CD14-positive monocyte (primary cell): Measurements from ENCODE around the gene NASP. TPM values are rescaled to one million over a fixed set of nuclear protein-coding genes. Genes with fewer than 3 reads are reported as not detected.

ENCODE experiments used
- DNase-seq, 3 donors: peaks; one replicate each; pipeline ENCODE4 v3.0.0-alpha.2; 2011 to 2022
- H2AFZ ChIP-seq: 2 replicates; pipeline ENCODE4 v1.6.0; 2012; ENCODE audit warnings: mild to moderate bottlenecking, low read depth, low read length, inconsistent platforms; ENCODE audit not compliant: insufficient read depth, poor library complexity, severe bottlenecking
- H3K27ac ChIP-seq, 2 donors: 1 replicate in 1 of 2; 2 replicates in 1 of 2; pipeline ENCODE4 v1.5.1; 2012 to 2013; ENCODE audit warnings: low read length in 2 of 2, control low read depth in 1 of 2, inconsistent platforms in 1 of 2, low read depth in 1 of 2, mild to moderate bottlenecking in 1 of 2
- H3K27me3 ChIP-seq, 2 donors: one replicate each; pipeline versions ENCODE4 v1.6.0 to v1.6.1; 2011 to 2013; ENCODE audit warnings: low read length in 2 of 2; ENCODE audit not compliant: control insufficient read depth in 2 of 2, insufficient read depth in 2 of 2
- H3K36me3 ChIP-seq, 2 donors: replicated peaks in 1 of 2; 1 replicate in 1 of 2; 2 replicates in 1 of 2; pipeline versions ENCODE4 v1.5.1 to v1.6.1; 2012 to 2013; ENCODE audit warnings: low read length in 2 of 2, control low read depth in 1 of 2, inconsistent platforms in 1 of 2, mild to moderate bottlenecking in 1 of 2; ENCODE audit not compliant: insufficient read depth in 2 of 2, control insufficient read depth in 1 of 2
- H3K4me1 ChIP-seq, 2 donors: 1 replicate in 1 of 2; 2 replicates in 1 of 2; pipeline versions ENCODE4 v1.5.1 to v1.6.1; 2012 to 2013; ENCODE audit warnings: low read length in 2 of 2, control low read depth in 1 of 2, inconsistent platforms in 1 of 2, mild to moderate bottlenecking in 1 of 2, moderate library complexity in 1 of 2; ENCODE audit not compliant: insufficient read depth in 2 of 2, control insufficient read depth in 1 of 2
- H3K4me2 ChIP-seq: replicated peaks from 2 replicates; pipeline ENCODE3; 2012; ENCODE audit warnings: low read length, moderate library complexity, mild to moderate bottlenecking; ENCODE audit not compliant: poor library complexity, severe bottlenecking; ENCODE audit errors: extremely low read depth
- H3K4me3 ChIP-seq, 3 experiments: fragments of 200-600 bp in 1 of 3; sonication (generic) in 1 of 3; replicated peaks in 1 of 3; 1 replicate in 2 of 3; 2 replicates in 1 of 3; pipeline ENCODE4 v1.5.1; 2011 to 2013; ENCODE audit warnings: low read length in 3 of 3, mild to moderate bottlenecking in 3 of 3, control low read depth in 2 of 3, low read depth in 2 of 3, inconsistent platforms in 1 of 3, moderate library complexity in 1 of 3
- H3K79me2 ChIP-seq: 2 replicates; pipeline ENCODE4 v1.6.0; 2012; ENCODE audit warnings: mild to moderate bottlenecking, control low read depth, inconsistent platforms, low read length, moderate library complexity; ENCODE audit not compliant: insufficient read depth
- H3K9ac ChIP-seq: 2 replicates; pipeline ENCODE4 v1.6.0; 2017; ENCODE audit warnings: low read length, mild to moderate bottlenecking; ENCODE audit not compliant: insufficient read depth, poor library complexity, severe bottlenecking
- H3K9me3 ChIP-seq, 2 donors: replicated peaks in 1 of 2; 1 replicate in 1 of 2; 2 replicates in 1 of 2; pipeline versions ENCODE4 v1.5.1 to v1.6.1; 2012 to 2013; ENCODE audit warnings: low read length in 2 of 2, control low read depth in 1 of 2; ENCODE audit not compliant: control insufficient read depth in 1 of 2, insufficient read depth in 1 of 2
- H4K20me1 ChIP-seq: 2 replicates; pipeline ENCODE4 v1.6.0; 2012; ENCODE audit warnings: mild to moderate bottlenecking, low read length, control low read depth, moderate library complexity; ENCODE audit not compliant: insufficient read depth
- H3K27ac Mint-ChIP-seq, 7 donors: one replicate each; pipeline ENCODE4 v1.8.0; 2020; ENCODE audit warnings: mild to moderate bottlenecking in 7 of 7, mixed read lengths in 7 of 7, moderate library complexity in 6 of 7, inconsistent platforms in 2 of 7
- H3K27me3 Mint-ChIP-seq, 3 donors: one replicate each; pipeline ENCODE4 v1.8.0; 2021 to 2022; ENCODE audit warnings: low read depth in 3 of 3, mild to moderate bottlenecking in 3 of 3, mixed read lengths in 3 of 3, moderate library complexity in 3 of 3, inconsistent platforms in 1 of 3
- H3K36me3 Mint-ChIP-seq, 2 donors: one replicate each; pipeline ENCODE4 v1.8.0; 2020; ENCODE audit warnings: mixed read lengths in 2 of 2, inconsistent platforms in 1 of 2, mild to moderate bottlenecking in 1 of 2
- H3K4me1 Mint-ChIP-seq: one replicate; pipeline ENCODE4 v1.8.0; 2020; ENCODE audit warnings: mild to moderate bottlenecking, mixed read lengths
- H3K4me3 Mint-ChIP-seq, 2 donors: one replicate each; pipeline ENCODE4 v1.8.0; 2020; ENCODE audit warnings: mild to moderate bottlenecking in 2 of 2, mixed read lengths in 2 of 2, moderate library complexity in 1 of 2
- H3K9me3 Mint-ChIP-seq, 7 donors: one replicate each; pipeline ENCODE4 v1.8.0; 2020 to 2022; ENCODE audit warnings: mixed read lengths in 7 of 7, mild to moderate bottlenecking in 6 of 7, moderate library complexity in 6 of 7, inconsistent platforms in 2 of 7
- WGBS: methylation state at CpG from one replicate; pipeline ENCODE4 v1.1.5; 2013; ENCODE audit warnings: missing lambda C conversion rate; ENCODE audit not compliant: insufficient coverage; 5-methylcytosine and 5-hydroxymethylcytosine counted together
- intact Hi-C, 2 donors: fragments of 100-400 bp; cut with micrococcal nuclease; formaldehyde crosslinking; loops; one replicate each; pipeline versions ENCODE4 v1.15.0 to v1.15.1; 2023
- polyA plus RNA-seq, 3 donors: library from polyadenylated mRNA; depleted of rRNA in 1 of 3; unstranded in 2 of 3; stranded (reverse) in 1 of 3; fragments of 300-500 nt in 2 of 3; fragments of >200 nt in 1 of 3; fragmentation: Illumina TruSeq in 2 of 3; gene quantifications; 1 replicate in 2 of 3; 2 replicates in 1 of 3; pipeline ENCODE4 v1.2.3, GENCODE V29; 2012 to 2021
- TF ChIP-seq, protein P1 (sequence below): fragments of 200-600 bp; IDR thresholded peaks from one replicate; pipeline ENCODE4 v1.8.0; 2022; ENCODE audit warnings: antibody characterized with exemption, mild to moderate bottlenecking

The NASP gene
- polyA plus RNA-seq, 3 donors: 24.4 to 44.6 (median 27.5) TPM

DNA sequence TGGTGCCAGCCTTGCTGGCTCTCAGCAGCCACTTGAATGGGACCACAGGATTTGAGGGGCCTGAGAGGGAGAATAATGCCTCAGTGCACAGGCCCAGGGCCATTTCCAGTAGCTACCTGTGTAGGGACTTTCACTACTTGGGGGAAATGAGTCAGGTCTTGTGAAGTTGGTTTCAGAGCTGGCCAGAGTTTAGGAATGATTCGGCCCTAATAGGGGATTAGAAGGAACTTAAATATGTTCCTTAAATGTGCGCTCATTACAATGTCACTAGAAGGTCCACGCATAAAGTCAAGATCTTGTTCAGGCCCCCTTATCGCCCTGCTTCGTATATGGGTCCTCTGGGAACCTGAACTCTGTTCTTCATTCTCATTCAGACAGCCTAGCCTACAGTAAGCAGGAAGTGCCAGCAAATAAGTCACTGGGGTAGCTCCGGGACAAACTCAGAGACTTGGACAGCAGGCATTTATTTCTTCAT, 38.8 kb upstream of the NASP start:
- peak overlapping the region; percentile 46 to 62 for H3K27ac ChIP-seq
- H2AFZ ChIP-seq: peak overlapping the region; percentile 31
- H3K4me1 ChIP-seq: peaks cover 56 to 61% of the 10 kb centered on the region in 2 donors
- Mint-ChIP-seq H3K27ac (peak overlapping the region; percentile 77 to 99 (median 88)), H3K4me3 (peak overlapping the region in 1 of 2 donors; percentile 77), H3K9me3 (no peaks in the 10 kb centered on the region), H3K4me1 (peaks cover 51% of the 10 kb centered on the region), H3K36me3 (peaks cover 0 to 2% of the 10 kb centered on the region in 2 donors), H3K27me3 (peaks cover 5 to 11% (median 6%) of the 10 kb centered on the region in 3 donors)
- 13% methylated on average over 6 of the region's 6 CpGs for WGBS
- TF ChIP-seq, protein P1, sequence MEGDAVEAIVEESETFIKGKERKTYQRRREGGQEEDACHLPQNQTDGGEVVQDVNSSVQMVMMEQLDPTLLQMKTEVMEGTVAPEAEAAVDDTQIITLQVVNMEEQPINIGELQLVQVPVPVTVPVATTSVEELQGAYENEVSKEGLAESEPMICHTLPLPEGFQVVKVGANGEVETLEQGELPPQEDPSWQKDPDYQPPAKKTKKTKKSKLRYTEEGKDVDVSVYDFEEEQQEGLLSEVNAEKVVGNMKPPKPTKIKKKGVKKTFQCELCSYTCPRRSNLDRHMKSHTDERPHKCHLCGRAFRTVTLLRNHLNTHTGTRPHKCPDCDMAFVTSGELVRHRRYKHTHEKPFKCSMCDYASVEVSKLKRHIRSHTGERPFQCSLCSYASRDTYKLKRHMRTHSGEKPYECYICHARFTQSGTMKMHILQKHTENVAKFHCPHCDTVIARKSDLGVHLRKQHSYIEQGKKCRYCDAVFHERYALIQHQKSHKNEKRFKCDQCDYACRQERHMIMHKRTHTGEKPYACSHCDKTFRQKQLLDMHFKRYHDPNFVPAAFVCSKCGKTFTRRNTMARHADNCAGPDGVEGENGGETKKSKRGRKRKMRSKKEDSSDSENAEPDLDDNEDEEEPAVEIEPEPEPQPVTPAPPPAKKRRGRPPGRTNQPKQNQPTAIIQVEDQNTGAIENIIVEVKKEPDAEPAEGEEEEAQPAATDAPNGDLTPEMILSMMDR: no peak
- intact Hi-C loops: no loop called here
- no peaks in the 10 kb centered on the region for H3K36me3 ChIP-seq
- peak overlapping the region; percentile 48 for H3K4me2 ChIP-seq
- DNase-seq: peak in 2 of 3 donors; percentile 62 to 86
- no peaks in the 10 kb centered on the region for H3K9me3 ChIP-seq
- no peaks in the 10 kb centered on the region for H3K27me3 ChIP-seq
- peak overlapping the region in 1 of 3 experiments; percentile 21 for H3K4me3 ChIP-seq
- H4K20me1 ChIP-seq: no peaks in the 10 kb centered on the region
- H3K9ac ChIP-seq: no peak overlapping the region
- no peaks in the 10 kb centered on the region for H3K79me2 ChIP-seq

DNA sequence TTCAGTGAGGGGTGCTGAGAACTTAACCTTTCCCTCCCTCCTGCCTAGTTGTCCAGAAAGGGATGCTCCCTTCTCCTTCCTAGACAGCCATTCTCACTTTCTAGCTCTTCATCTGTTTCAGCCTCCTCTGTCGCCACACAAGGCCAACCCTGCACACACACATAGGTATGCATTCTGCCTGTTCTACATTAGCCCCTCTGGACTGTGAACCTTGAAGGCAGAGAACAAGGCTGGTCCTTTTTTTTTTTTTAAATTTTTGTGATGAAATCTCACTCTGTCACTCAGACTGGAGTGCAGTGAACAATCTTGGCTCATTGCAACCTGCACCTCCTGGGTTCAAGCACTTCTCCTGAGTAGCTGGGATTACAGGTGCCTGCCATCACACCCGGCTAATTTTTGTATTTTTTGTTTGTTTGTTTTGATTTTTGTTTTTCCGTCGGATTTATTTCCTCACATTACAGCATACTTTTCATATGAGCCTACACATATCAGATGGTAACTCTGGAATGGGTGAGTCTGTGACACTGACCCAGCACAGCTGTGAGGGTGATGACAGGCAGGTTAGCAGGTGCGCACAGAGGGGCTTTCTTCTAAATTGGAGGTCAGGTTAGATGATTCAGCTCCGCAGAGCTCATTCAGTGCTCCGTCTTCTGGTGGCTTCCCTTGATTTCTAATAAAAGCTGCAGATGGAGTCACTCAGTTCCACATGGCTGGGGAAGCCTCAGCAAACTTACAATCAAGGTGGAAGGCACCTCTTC, 38.1 kb upstream of the NASP start:
- Histone ChIP-seq H3K79me2 (no peaks in the 10 kb centered on the region), H3K9me3 (no peaks in the 10 kb centered on the region), H4K20me1 (no peaks in the 10 kb centered on the region), H3K27ac (peak overlapping the region in 1 of 2 donors; percentile 62), H3K9ac (no peak overlapping the region), H3K4me2 (peak overlapping the region; percentile 48), H3K4me3 (peak overlapping the region in 1 of 3 experiments; percentile 21), H2AFZ (peak overlapping the region; percentile 31), H3K4me1 (peaks cover 59 to 66% of the 10 kb centered on the region in 2 donors), H3K27me3 (no peaks in the 10 kb centered on the region), H3K36me3 (no peaks in the 10 kb centered on the region)
- intact Hi-C loops: no loop called here
- WGBS: 86% methylated on average over 1 of the region's 7 CpGs
- peaks cover 0 to 2% of the 10 kb centered on the region in 2 donors for H3K36me3 Mint-ChIP-seq
- peak in 1 of 3 donors; percentile 26 for DNase-seq
- no peaks in the 10 kb centered on the region for H3K9me3 Mint-ChIP-seq
- H3K27ac Mint-ChIP-seq: peak overlapping the region; percentile 77 to 99 (median 88)
- H3K4me1 Mint-ChIP-seq: peaks cover 50% of the 10 kb centered on the region
- peak overlapping the region in 1 of 2 donors; percentile 77 for H3K4me3 Mint-ChIP-seq
- peaks cover 5 to 11% (median 6%) of the 10 kb centered on the region in 3 donors for H3K27me3 Mint-ChIP-seq
- TF ChIP-seq, protein P1: no peak
